GM11168 (cell line): ENCODE results near the gene AK4.
"Not testable (repeated sequence)": the region's sequence is repeated elsewhere in the genome, so short reads cannot be mapped to it uniquely, and the experiment has no call there.

Source experiments
- in situ Hi-C: fragments of 300-500 bp; cut with MboI; formaldehyde crosslinking; loops from one replicate; pipeline ENCODE4 v1.12.0; 2022; ENCODE audit warnings: low sequenced_read_pairs; ENCODE audit not compliant: unreplicated experiment

The AK4 gene

DNA sequence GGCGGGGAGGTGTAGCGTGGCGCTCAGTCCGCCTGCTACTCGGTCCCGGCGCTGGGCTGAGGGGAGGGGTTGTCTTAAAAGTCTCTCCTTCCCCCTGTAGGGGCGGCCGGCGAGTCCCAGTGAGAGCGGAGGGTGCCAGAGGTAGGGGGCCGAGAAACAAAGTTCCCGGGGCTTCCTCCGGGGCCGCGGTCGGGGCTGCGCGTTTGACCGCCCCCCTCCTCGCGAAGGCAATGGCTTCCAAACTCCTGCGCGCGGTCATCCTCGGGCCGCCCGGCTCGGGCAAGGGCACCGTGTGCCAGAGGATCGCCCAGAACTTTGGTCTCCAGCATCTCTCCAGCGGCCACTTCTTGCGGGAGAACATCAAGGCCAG, at the start of gene AK4:
AK4 (plus strand) TSS at position 26 of the 370 bp plus-strand sequence; CDS start at position 231, 205 bp downstream.
- in situ Hi-C loops, result not testable (repeated sequence)

DNA sequence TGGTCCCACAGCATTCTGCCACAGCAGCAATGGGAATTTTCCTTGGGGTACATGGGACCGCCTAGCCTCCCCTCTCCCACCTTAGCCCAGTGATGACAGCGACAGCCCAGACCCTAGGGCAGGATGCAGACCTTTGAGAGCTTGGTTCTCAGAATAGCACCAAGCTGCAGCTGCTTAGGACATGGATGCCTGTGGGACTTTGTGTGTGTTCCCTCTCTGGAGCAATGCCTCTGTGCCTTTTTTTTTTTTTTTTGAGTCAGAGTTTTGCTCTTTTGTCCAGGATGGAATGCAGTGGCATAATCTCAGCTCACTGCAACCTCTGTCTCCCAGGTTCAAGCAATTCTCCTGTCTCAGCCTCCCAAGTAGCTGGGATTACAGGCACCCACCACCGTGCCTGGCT, 44.2 kb upstream of the AK4 start:
- in situ Hi-C loops, result no loop called here

DNA sequence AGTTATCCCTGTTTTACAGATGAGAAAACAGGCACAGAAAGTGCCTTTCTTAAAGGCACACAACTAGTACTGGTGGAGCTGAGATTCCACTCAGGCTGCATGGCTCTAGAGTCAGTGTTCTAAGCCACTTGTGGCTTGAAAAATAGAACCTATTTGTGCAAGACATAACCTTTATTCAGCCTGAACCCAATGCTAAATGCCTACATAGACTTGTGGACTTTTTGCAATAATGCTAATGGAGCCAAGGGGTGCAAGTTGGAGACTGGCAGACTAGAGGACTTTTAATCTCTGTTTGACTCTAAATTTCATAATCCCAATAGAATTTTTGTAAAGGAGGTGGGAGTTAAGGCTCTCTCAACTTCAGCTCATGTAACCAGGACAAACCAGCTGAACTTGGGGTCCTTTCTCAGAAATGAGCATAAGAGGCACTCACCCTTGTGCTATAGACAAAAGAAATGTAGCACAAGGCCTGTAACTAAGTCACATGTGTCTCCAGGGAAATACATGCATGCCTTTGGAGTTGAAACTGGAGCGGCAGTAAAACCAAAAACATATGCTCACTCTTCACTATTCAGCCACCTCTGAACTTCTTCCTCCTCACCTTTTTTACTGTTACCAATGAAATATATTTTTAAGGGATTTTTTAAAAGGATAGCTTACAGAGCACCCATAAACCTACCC, 43.0 kb upstream of the AK4 start:
- in situ Hi-C loops, result no loop called here

DNA sequence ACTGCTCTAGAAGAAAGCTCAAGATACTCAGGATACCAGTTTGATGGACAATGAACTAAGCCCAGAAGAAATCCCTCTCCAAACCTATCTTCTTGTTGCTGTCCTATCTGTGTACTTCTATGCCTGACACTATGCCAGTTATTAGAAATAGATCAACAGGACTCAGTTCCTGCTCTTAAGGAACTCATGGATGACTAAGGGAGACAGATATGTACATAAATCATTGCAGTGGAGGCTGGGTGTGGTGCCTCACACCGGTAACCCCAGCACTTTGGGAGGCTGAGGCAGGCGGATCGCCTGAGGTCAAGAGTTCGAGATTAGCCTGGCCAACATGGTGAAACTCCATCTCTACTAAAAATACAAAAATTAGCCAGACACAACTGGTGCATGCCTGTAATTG, 42.4 kb upstream of the AK4 start:
- in situ Hi-C loops, result no loop called here

DNA sequence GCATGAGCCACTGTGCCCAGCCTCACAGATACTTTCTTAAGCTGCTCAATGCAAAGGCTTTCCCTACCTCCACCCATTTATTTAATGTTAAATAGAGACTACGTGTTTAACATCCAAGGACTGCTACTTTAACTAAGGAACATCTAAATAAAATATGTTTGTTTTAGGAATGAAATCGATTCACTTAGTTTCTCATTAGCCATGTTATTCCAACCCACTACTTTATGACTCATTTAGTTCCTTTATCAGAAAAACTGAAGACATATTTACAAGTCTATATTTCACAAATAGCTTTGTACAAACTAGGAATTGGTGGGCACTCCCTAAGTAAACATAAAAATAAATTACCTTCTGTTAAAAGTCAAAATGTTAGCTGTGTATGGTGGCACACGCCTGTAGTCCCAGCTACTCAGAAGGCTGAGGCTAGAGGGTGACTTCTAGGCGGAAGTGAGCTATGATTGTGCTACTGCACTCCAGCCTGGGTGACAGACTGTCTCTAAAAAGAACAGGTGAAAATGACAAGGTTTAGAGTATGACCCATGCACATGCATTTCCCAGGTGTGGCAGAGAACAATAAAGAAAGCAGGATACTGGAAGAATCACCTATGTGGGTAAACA, 39.9 kb upstream of the AK4 start:
- in situ Hi-C loops, result no loop called here

DNA sequence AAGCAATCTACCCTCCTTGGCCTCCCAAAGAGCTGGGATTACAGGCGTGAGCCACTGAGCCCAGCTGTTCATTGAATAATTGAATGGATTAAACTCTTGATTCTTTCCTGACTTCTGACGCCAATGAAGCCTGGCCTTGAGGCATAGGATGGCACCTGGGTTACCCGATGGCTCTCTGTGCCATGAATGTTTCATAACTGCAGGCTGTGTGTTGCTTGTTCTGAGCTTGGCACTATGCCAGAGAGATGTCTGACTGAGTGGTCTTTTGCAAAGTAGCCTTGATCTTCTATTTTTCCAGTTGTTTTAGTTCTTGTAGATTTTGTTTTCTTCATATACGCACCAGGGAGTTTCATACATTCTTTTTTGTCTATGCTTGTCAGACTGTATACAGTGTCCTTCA, 38.5 kb upstream of the AK4 start:
- in situ Hi-C loops, result no loop called here

DNA sequence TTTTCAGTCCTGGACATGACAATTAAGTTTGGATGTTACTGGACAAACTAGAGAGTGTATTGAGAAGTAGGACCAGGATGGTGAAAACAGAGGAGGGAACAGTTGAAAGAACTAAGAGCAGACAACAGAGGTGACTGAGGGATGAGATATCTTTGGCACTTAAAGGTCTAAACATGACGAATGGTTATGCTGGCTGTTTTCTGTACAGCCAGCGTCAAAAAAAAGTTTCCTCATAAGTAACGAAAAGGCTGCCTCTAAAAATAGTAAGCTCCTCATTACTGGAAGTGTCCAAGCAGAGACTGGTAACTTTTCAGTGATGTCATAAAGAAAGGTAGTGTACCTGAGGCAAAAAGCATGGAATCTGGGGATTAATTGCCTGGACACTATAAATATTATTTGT, 35.2 kb upstream of the AK4 start:
- in situ Hi-C loops, result no loop called here

DNA sequence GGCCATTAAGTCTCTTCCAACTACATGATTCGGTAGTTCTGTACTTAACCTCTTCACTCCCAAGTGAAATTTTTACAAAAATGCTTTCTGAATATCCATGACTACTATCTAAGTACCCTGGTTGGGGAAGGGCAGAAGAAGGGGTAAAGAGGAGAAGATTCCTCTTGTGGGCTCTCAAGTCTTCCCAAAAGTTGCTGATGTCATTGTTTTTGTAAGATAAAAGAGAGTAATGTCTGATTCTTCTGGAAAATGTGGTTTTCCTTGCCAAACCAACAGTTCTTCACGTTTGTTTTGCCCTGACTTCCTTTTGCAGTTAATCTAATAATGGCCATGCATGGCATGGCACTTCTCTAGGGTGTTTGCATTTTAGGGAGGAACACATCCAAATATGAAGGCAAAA, 34.7 kb upstream of the AK4 start:
- in situ Hi-C loops, result no loop called here

DNA sequence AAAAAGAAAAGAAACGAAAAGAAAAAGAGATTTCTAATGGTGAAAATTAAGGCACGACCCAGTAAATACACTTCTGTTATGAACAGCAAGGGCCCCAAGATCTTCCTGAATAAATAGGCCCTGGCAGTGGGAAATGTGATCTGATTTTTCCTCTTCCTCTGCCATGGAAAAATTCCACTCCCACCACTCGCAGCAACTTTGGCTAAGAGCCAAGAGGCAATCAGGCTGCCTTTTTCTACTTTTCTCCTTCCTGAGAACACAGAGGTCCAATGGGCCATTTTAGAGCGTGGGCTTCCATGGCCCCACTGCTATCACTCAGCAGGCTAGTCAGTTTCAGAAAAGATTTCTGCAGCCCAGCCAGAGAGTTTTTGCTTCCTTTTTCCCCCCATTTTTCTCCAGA, 33.7 kb upstream of the AK4 start:
- in situ Hi-C loops, result no loop called here

DNA sequence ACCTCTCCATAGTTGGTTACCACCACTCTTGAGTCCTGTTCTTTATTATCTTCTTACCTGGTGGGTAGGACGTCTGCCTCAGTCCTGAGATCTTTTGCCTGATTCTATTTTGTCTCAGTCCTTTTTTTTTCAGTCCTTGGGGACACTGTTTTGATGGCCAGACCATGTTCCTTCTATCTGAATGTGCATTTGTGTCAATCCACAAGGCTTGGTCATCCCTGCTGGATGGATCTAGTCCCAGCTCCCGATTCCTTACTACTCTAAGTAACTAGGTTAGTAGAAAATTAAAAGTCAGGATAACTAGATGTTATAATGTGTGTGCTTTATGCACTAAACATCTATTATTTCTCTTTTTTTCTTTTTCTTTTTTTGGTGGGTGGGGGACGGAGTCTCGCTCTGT, 28.1 kb upstream of the AK4 start:
- in situ Hi-C loops, result no loop called here

DNA sequence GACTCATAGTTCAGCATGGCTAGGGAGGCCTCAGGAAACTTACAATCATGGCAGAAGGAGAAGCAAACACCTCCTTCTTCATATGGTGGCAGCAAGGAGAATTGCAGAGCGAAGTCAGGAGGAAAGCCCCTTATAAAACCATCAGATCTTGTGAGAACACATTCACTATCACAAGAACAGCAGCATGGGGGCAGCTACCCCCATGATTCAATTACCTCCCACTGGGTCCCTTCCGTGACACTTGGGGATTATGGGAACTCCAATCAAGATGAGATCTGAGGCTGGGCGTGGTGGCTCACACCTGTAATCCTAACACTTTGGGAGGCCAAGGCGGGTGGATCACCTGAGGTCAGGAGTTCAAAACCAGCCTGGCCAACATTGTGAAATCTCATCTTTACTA, 18.9 kb upstream of the AK4 start:
- in situ Hi-C loops, result not testable (repeated sequence)

DNA sequence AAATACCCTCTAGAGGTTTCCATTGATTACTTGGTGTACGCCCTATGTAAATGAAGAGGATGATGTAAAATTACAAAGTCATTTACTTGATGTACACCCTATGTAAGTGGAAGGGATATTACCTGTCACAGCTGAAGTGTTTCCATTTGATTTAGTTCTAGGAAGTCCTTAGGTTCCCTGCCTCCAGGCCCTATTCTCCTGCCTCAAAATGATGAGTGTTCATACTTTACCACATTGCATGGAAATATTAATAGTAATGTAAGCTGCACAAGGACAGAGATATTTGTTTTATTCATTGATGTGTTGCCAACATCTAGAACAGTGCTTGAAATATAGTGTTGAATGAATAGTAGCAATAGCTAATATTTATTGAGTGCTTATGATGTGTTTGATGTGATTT, 9.5 kb upstream of the AK4 start:
- in situ Hi-C loops, result no loop called here

DNA sequence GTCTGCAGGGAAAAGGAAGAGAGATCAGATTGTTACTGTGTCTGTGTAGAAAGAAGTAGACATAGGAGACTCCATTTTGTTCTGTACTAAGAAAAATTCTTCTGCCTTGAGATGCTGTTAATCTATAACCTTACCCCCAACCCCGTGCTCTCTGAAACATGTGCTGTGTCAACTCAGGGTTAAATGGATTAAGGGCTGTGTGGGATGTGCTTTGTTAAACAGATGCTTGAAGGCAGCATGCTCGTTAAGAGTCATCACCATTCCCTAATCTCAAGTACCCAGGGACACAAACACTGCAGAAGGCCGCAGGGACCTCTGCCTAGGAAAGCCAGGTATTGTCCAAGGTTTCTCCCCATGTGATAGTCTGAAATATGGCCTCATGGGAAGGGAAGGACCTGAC, 8.2 kb upstream of the AK4 start:
- in situ Hi-C loops, result not testable (repeated sequence)

DNA sequence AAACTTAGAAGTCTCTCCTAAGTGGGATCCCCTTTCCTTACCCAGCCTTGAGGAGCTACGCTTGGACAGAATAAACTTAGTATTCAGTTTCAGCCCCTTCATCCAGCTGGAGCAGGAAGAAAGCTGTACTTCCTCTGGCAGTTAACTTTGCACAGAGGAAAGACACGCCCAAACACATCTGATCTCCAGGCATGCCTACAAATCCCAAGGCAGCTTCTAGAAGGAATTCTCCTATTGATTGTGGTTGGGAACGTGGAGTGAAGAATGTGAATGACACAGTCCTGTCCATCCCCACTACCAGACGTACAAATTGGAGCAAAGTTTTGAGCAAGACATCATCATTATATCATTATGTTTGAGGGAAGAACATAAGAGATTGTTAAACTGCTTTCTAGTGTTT, 6.6 kb upstream of the AK4 start:
- in situ Hi-C loops, result no loop called here

DNA sequence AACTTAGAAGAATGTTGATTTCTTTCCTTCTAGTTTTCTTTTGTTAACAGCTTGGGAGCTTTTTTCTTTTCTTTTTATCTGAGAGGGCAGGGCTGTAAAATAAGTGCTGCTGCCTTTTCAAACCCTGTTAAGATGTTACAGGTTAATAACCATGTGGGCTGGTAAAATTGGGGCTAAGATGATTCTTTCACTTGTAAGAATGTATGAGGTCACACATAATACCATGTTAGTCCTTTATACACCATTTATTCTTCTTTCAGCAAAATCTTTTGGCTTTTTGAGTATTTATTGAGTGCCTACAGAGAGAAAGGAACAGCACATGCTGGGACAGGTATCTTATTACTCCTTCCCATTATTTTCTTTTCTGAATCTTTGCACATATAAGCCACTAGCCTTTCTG, 6.1 kb upstream of the AK4 start:
- in situ Hi-C loops, result no loop called here

DNA sequence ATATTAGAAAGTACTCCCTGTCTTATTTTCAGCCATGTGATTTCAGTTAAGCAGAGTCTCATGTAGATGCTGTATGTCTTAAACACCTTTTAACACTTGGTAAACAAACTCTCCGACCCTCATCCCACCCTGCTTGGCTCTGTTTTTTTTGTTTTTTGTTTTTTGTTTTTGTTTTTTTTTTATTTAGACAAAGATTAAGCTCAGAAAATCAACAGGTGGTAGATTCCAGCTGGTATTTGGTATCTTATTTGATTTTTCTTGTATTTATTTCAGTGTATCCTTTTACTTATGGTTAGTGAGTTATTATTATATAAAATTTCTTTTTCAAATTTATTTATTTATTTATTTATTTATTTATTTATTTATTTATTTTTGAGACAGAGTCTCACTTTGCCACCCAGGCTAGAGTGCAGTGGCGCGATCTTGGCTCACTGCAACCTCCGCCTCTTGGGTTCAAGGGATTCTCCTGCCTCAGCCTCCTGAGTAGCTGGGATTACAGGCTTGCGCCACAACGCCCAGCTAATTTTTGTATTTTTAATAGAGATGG, 4.8 kb upstream of the AK4 start:
- in situ Hi-C loops, result not testable (repeated sequence)

DNA sequence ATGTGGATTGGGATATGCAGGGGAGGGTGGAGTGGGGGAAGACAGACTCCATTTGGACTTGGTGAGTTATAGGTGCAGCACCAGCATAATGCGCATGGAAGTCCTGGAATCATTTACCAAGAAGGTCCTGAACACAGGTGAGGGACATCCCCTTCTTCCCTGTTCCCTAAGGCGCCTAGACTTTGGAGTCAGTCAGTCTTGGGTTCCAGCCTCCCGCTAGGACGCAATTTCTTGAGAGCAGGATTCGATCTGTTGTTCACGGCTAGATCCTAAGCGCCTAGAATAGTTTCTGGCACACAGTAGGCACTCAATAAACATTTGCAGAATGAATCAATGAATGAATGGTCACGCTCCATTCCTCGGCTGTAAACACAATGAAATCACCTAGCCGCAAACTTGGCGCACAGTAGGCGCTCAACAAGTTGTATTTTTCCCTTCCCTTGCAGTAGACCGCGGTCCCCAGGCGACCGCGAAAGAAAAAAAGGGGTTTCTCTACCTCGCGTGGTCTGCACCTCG, 1.0 kb upstream of the AK4 start:
- in situ Hi-C loops, result no loop called here

DNA sequence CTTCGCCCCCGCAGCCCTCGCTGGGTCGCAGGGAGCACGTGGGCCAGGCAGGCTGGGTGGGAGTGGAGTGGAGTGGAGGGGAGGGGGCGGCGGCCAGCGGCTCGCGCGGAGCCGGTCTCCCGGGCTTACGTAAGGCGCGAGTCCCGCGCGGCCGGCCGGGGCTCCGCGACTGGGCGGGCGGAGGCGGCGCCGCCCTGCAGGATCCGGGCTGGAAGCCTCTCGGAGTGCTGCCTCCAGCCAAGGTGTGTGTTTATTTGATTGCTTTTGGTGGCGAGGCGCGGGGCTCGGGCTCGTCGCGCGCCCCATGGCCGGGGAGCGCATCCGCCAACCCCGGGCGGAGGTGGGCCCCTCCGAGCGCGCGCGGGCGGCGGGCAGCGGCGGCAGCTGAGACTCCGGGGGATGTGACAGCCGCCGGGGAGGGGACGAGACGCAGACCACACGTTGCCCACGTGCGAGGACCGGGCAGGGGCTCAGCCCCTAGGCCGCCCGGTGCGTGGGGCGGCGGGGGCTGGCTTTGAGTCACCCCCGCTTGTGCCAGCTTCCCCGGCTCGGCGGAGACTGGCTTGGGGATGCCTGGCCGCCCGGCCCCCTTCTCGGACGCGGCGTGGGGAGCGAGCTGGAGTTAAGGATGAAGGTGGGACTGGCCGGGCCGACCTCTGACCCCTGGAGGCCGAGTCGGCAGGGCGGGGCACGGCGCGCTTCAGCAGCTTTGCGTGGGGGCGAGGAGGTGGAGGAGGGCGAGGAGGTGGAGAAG, 402 bp upstream of the AK4 start:
- in situ Hi-C loops, result no loop called here

DNA sequence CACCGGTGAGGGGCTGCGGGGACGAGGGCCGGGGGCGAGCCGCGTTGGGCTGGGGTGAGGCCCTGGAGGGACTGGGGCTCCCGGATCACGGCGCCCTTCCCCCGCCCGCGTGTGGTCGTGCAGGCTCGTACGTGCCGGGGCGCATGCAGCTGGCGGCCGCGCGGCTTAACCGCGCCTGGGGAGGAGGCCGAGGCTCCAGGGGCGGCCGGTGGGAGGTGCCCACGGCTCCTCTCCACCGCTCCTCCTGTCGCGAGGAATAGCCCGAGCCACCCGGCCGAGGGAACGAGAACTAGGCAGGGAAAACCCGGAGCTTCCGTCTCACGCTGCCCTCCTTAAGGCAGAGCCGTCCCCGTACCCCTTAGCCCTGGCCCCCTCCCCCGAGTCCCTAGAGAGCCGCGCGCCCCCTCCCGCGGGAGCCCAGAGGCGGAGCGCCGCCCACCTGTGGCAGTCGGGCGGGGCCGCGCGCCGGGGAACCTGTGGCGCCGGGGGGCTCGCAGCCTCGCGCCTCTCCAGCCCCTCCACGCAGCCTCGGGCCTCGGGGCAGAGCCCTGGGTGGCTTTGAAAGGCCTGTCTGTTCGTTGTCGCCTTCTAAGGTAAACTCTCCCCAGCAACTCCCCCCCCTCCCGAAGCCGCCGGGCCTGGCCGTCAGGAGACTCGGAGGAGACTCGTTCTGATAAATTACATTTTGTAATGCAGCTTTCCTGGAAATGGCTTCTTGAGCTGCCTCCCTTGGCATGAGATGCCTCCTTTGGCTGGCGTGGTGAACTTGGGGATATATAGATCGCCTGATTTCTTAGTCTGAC, 746 bp downstream of the AK4 start:
- in situ Hi-C loops, result no loop called here

DNA sequence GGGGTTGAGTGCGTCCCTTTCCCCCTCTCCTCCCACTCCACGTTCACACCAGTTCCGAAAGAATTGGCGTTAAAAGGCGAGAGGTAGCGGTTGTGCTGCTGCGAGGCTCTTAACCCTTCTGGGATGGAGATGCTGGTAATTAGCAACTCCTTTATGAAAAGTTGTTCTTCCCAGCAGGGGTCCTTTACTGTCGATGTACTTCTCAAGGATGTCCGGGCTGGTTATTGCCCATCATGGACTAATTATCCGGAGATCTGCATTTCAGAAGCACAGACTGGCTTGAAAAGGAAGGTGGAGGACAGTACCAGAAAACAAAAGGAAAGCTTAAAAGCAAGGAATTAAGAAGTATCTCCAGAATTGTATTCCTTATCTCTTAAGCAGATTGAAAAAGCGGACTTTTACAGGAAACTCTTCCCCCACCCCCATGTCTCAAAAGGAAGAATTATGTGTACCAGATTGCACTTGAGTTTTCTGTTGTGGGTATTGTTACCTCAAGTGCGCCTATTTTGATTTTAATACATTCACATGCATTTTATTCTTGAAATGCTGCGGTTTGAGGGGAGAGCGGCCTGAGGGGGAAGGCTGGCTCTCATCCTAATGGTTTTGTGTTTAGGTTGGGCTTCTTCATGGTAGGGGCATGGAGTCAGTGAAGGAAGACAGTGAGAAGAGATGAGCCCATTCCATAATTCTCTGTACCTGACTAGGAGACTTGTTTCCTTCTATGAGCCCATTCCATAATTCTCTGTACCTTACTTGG, 1.5 kb downstream of the AK4 start:
- in situ Hi-C loops, result no loop called here
